Measurements from ENCODE around the gene GOLGA8B.
"Not testable (repeated sequence)": the region's sequence is repeated elsewhere in the genome, so short reads cannot be mapped to it uniquely, and the experiment has no call there.

GOLGA8B gene

GRCh38 chr15:34588046-34588674 is 4.7 kb upstream of the GOLGA8B start:
- no peak for TF ChIP-seq EZH2phosphoT487 (IDR thresholded peaks at IDR 0.05; ENCODE audit: low read depth)
- TF ChIP-seq, protein P1, sequence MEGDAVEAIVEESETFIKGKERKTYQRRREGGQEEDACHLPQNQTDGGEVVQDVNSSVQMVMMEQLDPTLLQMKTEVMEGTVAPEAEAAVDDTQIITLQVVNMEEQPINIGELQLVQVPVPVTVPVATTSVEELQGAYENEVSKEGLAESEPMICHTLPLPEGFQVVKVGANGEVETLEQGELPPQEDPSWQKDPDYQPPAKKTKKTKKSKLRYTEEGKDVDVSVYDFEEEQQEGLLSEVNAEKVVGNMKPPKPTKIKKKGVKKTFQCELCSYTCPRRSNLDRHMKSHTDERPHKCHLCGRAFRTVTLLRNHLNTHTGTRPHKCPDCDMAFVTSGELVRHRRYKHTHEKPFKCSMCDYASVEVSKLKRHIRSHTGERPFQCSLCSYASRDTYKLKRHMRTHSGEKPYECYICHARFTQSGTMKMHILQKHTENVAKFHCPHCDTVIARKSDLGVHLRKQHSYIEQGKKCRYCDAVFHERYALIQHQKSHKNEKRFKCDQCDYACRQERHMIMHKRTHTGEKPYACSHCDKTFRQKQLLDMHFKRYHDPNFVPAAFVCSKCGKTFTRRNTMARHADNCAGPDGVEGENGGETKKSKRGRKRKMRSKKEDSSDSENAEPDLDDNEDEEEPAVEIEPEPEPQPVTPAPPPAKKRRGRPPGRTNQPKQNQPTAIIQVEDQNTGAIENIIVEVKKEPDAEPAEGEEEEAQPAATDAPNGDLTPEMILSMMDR (IDR thresholded peaks at IDR 0.05; ENCODE audit: low read depth, low read length), result peak; percentile 85
- H3K4me1 ChIP-seq (ENCODE audit: low read length), result peaks cover 19% of the 10 kb centered on the region; the same call in 1 of the 2 replicates
- peak overlapping the region; percentile 98 for H2AFZ ChIP-seq (ENCODE audit: low read depth, low read length)

DNA sequence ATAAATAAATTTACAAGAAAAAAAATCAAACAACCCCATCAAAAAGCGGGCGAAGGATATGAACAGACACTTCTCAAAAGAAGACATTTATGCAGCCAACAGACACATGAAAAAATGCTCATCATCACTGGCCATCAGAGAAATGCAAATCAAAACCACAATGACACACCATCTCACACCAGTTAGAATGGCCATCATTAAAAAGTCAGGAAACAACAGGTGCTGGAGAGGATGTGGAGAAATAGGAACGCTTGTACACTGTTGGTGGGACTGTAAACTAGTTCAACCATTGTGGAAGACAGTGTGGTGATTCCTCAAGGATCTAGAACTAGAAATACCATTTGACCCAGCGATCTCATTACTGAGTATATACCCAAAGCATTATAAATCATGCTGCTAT is 2.5 kb upstream of the GOLGA8B start:
- not testable (repeated sequence) for H3K4me2 ChIP-seq (ENCODE audit: low read length); H2AFZ ChIP-seq (ENCODE audit: low read depth, low read length)
- peaks cover 16% of the 10 kb centered on the region for H4K20me1 ChIP-seq (ENCODE audit: insufficient read depth, low read length)

More at GRCh38 chr15:34588046-34588674, 4.7 kb upstream of the GOLGA8B start:
- Histone ChIP-seq H3K79me2 (ENCODE audit: low read length) (peaks cover 12% of the 10 kb centered on the region), H3K4me3 (ENCODE audit: low read length) (peak overlapping the region; percentile 77), H3K36me3 (replicated peaks; ENCODE audit: low read depth, low read length) (no peaks in the 10 kb centered on the region), H3K27me3 (ENCODE audit: low read depth, low read length) (no peaks in the 10 kb centered on the region), H3K9me3 (ENCODE audit: insufficient read depth, low read length) (no peaks in the 10 kb centered on the region), H4K20me1 (ENCODE audit: insufficient read depth, low read length) (no peaks in the 10 kb centered on the region), H3K9ac (ENCODE audit: low read length) (peak overlapping the region; percentile 65), H3K27ac (ENCODE audit: low read length) (no peak overlapping the region), H3K4me2 (ENCODE audit: low read length) (peak overlapping the region; percentile 76)

GRCh38 chr15:34584996-34585395 is 1.5 kb upstream of the GOLGA8B start:
- Histone ChIP-seq H3K36me3 (replicated peaks; ENCODE audit: low read depth, low read length) (no peaks in the 10 kb centered on the region), H3K27me3 (ENCODE audit: low read depth, low read length) (no peaks in the 10 kb centered on the region), H3K79me2 (ENCODE audit: low read length) (peaks cover 44% of the 10 kb centered on the region), H2AFZ (ENCODE audit: low read depth, low read length) (no peak overlapping the region), H3K4me3 (ENCODE audit: low read length) (0 out of 2 replicates have a peak overlapping the region, but pooled peaks have one; percentile 17), H3K27ac (ENCODE audit: low read length) (no peak overlapping the region), H3K9me3 (ENCODE audit: insufficient read depth, low read length) (no peaks in the 10 kb centered on the region), H3K4me1 (ENCODE audit: low read length) (peaks cover 18% of the 10 kb centered on the region), H3K4me2 (ENCODE audit: low read length) (peak overlapping the region; percentile 99), H3K9ac (ENCODE audit: low read length) (no peak overlapping the region), H4K20me1 (ENCODE audit: insufficient read depth, low read length) (peaks cover 19% of the 10 kb centered on the region)
- TF ChIP-seq EZH2phosphoT487 (IDR thresholded peaks at IDR 0.05; ENCODE audit: low read depth), result no peak
- TF ChIP-seq, protein P1 (IDR thresholded peaks at IDR 0.05; ENCODE audit: low read depth, low read length), result no peak

More for the DNA sequence above, 2.5 kb upstream of the GOLGA8B start:
- H3K79me2 ChIP-seq (ENCODE audit: low read length), result peaks cover 34% of the 10 kb centered on the region
- H3K27me3 ChIP-seq (ENCODE audit: low read depth, low read length); H3K9me3 ChIP-seq (ENCODE audit: insufficient read depth, low read length); H3K9ac ChIP-seq (ENCODE audit: low read length); H3K4me3 ChIP-seq (ENCODE audit: low read length); H3K36me3 ChIP-seq (replicated peaks; ENCODE audit: low read depth, low read length); H3K27ac ChIP-seq (ENCODE audit: low read length): not testable (repeated sequence)
- H3K4me1 ChIP-seq (ENCODE audit: low read length), result peaks cover 21% of the 10 kb centered on the region

- H3K9ac ChIP-seq (ENCODE audit: low read length), result peak overlapping the region; percentile 84
- H3K27me3 ChIP-seq (ENCODE audit: low read depth, low read length), result no peaks in the 10 kb centered on the region
- no peaks in the 10 kb centered on the region for H3K9me3 ChIP-seq (ENCODE audit: insufficient read depth, low read length)
- H3K79me2 ChIP-seq (ENCODE audit: low read length), result peaks cover 51% of the 10 kb centered on the region
- H3K4me1 ChIP-seq (ENCODE audit: low read length), result peaks cover 18% of the 10 kb centered on the region
- H3K4me2 ChIP-seq (ENCODE audit: low read length), result peak overlapping the region; percentile 99
- H3K27ac ChIP-seq (ENCODE audit: low read length), result peak overlapping the region; percentile 45
- H2AFZ ChIP-seq (ENCODE audit: low read depth, low read length), result peak overlapping the region; percentile 80
- H3K36me3 ChIP-seq (replicated peaks; ENCODE audit: low read depth, low read length), result no peaks in the 10 kb centered on the region
- peak overlapping the region; percentile 91 for H3K4me3 ChIP-seq (ENCODE audit: low read length)
- TF ChIP-seq EZH2phosphoT487 (IDR thresholded peaks at IDR 0.05; ENCODE audit: low read depth), result no peak
- TF ChIP-seq, protein P1 (IDR thresholded peaks at IDR 0.05; ENCODE audit: low read depth, low read length), result no peak
- H4K20me1 ChIP-seq (ENCODE audit: insufficient read depth, low read length), result peaks cover 19% of the 10 kb centered on the region
These were observed 848 bp upstream of the GOLGA8B start for GRCh38 chr15:34584330-34584668.

All from OCI-LY3 (cell line).